GM10847 (cell line): ENCODE results near the gene PARD3B.

Experiments
- POLR2A ChIP-seq: IDR thresholded peaks from 2 replicates; pipeline ENCODE4 v1.6.1; 2011; ENCODE audit not compliant: insufficient read length; ENCODE audit errors: extremely low read depth

PARD3B gene, protein sequence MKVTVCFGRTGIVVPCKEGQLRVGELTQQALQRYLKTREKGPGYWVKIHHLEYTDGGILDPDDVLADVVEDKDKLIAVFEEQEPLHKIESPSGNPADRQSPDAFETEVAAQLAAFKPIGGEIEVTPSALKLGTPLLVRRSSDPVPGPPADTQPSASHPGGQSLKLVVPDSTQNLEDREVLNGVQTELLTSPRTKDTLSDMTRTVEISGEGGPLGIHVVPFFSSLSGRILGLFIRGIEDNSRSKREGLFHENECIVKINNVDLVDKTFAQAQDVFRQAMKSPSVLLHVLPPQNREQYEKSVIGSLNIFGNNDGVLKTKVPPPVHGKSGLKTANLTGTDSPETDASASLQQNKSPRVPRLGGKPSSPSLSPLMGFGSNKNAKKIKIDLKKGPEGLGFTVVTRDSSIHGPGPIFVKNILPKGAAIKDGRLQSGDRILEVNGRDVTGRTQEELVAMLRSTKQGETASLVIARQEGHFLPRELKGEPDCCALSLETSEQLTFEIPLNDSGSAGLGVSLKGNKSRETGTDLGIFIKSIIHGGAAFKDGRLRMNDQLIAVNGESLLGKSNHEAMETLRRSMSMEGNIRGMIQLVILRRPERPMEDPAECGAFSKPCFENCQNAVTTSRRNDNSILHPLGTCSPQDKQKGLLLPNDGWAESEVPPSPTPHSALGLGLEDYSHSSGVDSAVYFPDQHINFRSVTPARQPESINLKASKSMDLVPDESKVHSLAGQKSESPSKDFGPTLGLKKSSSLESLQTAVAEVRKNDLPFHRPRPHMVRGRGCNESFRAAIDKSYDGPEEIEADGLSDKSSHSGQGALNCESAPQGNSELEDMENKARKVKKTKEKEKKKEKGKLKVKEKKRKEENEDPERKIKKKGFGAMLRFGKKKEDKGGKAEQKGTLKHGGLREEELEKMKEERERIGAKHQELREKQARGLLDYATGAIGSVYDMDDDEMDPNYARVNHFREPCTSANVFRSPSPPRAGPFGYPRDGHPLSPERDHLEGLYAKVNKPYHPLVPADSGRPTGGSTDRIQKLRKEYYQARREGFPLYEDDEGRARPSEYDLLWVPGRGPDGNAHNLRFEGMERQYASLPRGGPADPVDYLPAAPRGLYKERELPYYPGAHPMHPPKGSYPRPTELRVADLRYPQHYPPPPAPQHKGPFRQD (N-terminal part only)

DNA sequence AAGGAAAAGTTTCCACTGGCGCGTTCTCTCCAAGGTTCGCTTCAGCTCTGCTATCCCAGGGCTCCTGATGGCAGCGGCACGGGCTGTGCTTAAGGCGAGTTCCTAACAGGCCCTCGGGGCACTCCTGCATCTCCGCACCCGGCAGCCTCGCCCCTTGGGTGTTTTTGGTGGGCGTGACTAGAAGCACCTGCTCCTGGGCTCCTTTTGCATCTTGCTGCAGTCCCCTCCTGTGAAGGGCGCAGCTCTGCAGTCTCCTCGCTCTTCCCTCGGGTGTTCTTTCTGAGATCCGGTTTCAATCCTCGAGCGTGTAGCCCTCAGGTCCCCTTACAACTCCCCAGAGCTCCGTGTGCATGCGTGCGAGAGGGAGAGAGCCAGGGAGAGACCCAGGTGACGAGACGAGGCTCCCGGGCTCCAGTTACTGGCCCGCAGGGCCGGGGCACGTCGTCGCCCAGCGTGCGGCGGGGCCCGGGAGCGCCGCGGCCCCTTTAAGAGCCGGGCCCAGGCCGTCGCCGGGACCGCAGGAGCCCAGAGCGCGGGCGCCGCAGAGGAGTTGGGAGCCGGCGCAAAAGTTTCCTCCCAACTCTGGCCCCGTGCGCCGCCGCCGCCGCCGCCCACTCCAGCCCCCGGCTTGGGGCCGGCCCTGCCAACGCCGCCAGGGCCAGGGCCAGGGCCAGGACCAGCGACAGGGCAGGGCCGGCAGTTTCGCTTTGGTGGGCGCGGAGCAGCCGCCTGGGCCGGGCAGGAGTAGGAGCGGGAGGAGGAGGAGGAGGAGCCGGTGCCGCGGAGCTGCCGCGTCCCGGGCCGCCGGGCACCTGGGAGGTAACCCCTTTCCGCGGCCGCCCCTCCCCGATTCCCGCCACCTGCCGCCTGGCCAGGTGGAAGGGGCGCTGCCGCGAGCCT, at the start of gene PARD3B:
Gene PARD3B, plus strand, starts transcription at position 515 of the 900 bp plus-strand sequence. CDS start 525 bp downstream, outside the sequence.
- TF ChIP-seq POLR2A: no peak

DNA sequence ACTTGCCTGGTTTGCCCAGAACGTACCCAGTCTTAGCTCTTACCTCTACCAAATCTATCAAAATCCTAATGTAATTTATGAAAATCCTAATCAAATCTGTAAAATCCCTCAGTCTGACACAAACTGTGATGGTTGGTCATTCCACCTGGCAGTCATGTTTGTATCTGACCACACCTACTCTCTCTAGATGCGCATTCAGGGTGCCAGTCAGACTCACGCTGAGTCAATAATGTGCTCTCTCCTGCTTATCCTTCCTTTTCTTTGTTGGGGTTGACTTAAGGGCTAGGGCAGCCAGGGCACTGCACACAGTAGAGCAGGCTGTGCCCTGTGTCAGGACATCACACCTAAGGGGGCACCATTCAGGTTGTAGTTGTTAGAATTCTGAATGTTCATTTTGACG, 48.5 kb upstream of the PARD3B start:
- no peak for TF ChIP-seq POLR2A

DNA sequence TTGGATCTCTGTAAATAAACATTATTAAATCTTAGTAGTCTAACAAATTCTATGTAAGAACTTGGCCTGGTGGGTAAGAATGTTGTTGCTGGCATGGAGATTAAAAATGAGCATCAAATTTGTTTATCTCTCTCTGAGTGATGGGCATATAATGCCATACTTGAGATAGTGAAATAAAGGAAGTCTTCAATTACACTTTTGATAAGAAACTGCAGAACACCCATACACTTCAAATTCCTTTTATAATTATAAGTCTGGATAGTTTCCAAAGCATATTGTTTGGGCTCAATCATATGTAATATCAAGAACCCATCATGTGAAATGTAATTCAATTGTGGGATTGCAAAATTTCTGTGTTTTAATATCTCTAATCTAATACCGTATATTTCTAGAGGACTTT, 47.4 kb upstream of the PARD3B start:
- TF ChIP-seq POLR2A: no peak

DNA sequence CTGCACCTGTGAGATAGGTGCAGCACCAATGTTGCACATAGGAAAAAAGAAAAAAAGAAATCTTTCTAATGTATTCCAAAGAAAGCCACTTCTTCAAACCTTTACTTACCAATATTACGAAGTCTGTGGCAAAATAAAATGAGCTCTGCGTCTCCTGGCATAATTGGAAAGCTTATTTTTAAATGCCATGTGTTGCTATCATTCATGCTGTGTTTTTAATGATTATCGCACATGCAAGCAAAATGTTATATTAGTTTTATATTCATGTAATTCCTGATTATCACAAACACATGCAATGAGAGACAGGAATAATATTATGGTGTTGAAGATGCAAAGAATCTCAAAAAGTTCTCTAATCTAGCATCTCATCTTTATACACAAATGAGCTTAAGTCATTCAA, 47.0 kb upstream of the PARD3B start:
- TF ChIP-seq POLR2A: no peak

DNA sequence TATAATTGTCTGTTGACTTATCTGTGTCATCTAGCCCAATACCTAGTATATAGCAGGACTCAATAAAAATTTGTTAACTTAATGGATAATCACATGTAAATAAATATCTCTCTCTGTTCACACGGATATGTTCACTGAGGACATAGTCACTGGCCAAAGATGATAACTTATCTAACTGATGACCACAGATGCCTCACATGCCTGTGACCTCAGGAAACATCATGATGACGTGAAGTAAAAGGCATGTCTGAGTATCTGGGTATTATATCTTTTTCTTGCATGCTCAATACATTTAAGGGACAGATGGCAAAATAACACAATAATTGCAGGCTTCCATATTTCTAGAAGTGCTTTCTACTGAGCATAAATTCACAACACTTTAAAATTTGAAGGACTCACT, 41.4 kb upstream of the PARD3B start:
- no peak for TF ChIP-seq POLR2A

DNA sequence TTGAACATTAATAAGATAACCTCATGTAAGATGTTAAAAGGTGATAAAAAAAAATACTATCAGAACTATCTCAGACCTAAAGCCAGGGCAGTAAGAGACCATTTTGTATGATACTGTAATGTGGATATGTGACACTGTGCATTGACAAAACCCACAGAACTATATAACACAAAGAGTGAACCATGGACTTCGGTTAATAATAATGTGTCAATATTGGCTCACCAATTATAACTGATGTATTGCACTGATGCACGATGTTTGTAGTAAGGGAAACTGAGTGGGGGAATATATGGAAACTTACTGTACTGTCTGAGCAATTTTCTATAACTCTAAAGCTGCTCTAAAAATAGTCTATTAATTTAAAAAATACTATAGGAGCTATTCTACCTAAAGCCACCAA, 40.7 kb upstream of the PARD3B start:
- no peak for TF ChIP-seq POLR2A

DNA sequence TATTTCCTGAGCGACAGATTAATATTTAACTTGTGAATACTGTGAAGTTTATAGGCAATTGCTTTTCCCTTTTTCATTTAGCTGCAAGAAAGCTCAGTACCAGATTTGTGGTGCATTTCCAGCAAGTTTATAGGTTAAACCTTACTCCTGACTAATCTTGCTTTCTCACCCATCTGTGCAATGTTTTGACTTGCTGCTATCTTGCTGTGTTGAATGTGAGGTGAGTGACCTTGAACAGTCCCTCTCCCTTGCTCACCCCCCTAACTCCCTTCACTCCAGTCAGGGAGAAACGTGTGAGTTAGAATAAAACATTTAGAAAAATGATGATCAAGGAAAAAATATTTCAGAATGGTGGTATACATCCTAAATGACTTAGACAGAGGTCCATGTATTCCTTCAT, 39.8 kb upstream of the PARD3B start:
- TF ChIP-seq POLR2A: no peak

DNA sequence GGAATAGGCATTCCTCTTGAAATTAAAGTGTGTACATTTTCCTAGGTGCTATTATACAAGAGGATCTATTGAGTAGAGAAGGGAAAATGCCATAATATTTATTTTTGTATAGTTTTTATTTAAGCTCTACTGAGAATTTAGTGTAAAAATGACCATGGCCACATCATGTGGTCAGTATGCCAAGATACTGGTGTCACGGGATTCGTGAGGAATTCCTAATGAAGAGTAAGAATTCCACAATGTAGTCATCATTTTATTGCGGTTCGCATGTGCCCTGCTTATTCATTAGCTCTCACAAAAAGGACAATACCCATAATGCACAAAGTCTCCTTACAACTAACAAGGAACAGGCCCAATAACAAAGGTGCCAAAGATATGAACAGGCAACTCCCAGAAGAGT, 39.3 kb upstream of the PARD3B start:
- no peak for TF ChIP-seq POLR2A

DNA sequence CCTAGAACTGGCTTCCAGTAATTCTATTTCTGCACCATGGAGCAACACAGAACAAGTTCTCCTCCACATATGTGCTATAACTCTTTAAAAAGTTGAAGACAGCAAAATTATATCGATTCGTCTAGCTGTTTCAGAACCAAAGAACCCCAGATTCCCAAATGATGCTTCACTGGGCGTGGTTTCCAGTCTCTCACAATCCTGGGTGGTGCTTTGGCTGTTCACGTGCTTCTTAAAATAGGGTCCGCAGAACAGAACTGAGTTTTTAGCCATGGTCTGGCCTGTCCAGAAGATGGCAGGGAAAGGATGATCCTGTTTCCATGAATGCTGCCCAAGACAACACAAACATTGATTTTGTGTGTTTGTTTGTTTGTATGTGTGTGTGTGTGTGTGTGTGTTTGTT, 37.6 kb upstream of the PARD3B start:
- TF ChIP-seq POLR2A: no peak

DNA sequence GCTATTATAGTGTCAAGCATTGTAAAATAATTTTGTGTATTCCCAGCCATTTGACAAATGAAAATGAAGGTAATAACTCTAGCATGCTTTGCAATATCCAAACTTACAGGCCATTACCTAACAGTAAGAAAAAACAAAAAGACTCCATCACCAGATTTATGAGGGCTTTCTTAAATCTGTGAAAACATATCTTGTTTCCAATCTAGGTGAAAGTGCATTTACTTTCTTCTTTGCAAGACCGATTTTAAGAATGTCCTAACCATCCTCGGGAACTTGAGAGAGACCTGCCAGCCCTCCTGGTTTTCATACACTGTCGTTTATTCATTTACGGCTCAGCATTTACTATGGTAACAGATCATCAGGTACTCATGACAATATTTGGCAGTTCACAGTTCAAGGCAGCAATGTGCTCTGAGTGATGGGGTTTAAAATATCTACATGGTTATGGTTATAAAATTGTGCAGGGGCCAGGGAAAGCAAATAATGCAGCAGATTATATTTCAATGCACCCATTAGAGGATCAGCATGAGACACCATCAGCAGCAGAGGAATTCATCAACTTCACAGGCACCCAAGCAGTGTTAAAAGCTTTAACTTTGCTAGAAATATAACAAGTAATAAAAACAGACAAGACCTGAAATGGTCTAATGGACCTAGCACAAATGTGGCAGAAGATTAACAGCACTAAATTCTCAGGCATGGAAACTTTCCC, 34.4 kb upstream of the PARD3B start:
- no peak for TF ChIP-seq POLR2A

DNA sequence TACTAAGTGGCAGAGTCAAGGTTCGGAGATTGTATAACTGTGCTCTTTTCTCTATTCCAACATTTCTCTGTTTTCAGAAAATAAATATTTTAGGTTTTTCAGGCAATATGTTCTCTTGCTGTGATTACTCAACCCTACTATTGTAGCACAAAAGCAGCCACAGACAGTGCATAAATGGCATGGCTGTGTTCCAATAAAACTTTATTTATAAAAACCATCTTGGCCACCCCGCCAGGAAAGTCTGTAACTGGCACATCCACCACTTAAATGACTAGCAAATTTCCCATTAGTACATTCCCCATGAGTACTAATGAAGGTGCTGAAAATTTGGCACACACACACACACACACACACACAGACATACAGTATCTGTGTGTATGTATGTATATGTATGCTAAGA, 30.8 kb upstream of the PARD3B start:
- no peak for TF ChIP-seq POLR2A

DNA sequence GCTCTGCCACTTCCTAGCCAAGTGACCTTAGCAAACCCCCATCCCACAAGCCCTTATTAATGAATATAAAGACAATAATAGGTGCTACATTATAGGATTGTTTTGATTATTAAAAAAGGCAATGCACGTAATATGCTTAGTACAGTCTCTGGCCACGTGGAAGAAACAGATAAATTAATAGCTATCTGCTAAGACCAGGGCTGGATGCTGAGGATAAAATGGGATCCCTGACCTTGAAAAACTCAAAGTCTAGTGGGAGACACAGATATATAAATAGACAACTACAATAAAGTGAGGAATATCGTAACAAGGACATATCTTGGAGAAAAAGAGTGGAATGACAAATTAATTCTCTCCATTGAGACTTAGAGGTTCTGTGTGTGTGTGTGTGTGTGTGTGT, 29.9 kb upstream of the PARD3B start:
- no peak for TF ChIP-seq POLR2A

DNA sequence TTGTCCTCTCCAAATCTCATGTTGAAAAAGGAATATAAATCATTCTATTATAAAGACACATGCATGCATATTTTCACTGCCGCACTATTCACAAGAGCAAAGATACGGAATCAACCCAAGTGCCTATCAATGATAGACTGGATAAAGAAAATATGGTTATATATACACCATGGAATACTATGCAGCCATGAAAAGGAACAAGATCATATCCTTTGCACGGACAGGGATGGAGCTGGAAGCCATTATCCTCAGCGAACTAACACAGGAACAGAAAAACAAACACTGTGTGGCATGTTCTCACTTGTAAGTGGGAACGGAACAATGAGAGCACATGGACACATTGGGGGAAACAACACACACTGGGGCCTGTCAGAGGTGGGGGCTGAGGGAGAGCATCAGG, 28.1 kb upstream of the PARD3B start:
- TF ChIP-seq POLR2A: no peak
